GM12892 (cell line): ENCODE measurements around the gene IQGAP1.

Experiments
- POLR2A ChIP-seq: IDR thresholded peaks from 2 replicates; pipeline ENCODE4 v1.6.1; 2011; ENCODE audit warnings: low read depth, low read length, control low read depth
- POLR2AphosphoS5 ChIP-seq: IDR thresholded peaks from 2 replicates; pipeline ENCODE4 v1.6.1; 2011; ENCODE audit warnings: low read depth, low read length, control low read depth

- no peak for TF ChIP-seq POLR2A
- no peak for TF ChIP-seq POLR2AphosphoS5
Observed at GRCh38 chr15:90442423-90442822, 54.4 kb downstream of the IQGAP1 start.
